ENCODE measurements around the gene COL4A3. TPM values are rescaled to one million over a fixed set of nuclear protein-coding genes. Genes with fewer than 3 reads are reported as not detected.

Gene COL4A3
- total RNA-seq, 1 donor: not detected

DNA sequence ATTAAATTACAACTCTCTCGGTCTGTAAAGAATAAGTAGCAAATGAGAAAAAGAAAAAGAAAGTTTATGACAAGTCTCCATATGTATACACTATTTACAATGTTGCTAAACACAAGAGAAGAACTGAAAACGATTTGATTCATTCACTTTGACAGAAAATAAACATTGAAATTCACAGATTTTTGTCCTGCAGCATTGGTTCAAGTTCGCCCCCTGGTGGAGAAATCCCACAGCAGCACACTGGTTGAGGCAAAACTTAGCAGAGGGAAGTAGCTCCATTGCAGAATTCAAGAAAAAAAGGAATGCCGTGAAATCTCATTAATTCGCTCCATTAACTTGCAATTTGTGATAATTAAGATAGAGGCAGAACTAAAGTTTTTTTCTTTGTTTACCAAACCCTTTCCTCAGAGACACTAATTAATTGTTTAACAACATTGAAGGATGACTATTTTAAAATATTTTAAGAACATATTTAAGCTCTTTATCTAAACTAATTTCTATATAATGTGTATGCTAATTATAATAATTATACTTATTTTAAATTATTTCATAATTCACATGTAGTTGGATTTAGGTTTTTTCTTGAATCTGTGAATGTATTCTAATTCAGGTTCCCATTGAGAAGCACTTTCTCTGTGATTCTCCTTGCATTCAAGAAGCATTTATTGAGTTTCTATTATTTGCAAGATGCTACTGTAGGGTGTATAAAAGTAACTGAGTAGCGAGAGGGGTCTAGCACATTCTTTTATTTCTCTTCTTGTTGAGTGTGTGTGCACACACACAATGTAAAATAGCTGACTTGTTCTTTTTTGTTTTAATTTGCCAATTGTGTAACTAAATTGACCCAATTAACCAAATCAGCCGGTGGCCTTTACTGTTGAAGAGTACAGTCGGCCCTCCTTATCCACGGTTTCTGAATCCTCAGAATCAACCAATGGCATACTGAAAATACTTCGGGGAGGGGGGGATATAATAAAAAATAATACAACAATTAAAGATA lies 74.1 kb downstream of the COL4A3 start:
- no peak overlapping the region for H2AFZ ChIP-seq (ENCODE audit: low read length)
- H3K4me1 ChIP-seq (ENCODE audit: insufficient read depth, low read length): no peaks in the 10 kb centered on the region
- no peak overlapping the region for H3K4me3 ChIP-seq (ENCODE audit: insufficient read depth, low read length)
- no peak overlapping the region for H3K4me2 ChIP-seq (ENCODE audit: insufficient read depth, low read length)
- no peak overlapping the region for H3K27ac ChIP-seq (ENCODE audit: low read depth, low read length)
- no peaks in the 10 kb centered on the region for H3K9me3 ChIP-seq (ENCODE audit: low read depth, low read length)
- peak; percentile 62 for DNase-seq (ENCODE audit: insufficient read length, low spot score, missing footprints)
- no peaks in the 10 kb centered on the region for H3K36me3 ChIP-seq (ENCODE audit: insufficient read depth, low read length)
- H3K79me2 ChIP-seq (ENCODE audit: insufficient read depth, low read length): no peaks in the 10 kb centered on the region
- no peaks in the 10 kb centered on the region for H4K20me1 ChIP-seq (ENCODE audit: insufficient read depth, low read length)
- TF ChIP-seq CTCF (IDR thresholded peaks at IDR 0.05; ENCODE audit: extremely low read depth, low read depth, low read length): peak; percentile 99
- H3K27me3 ChIP-seq (ENCODE audit: insufficient read depth, low read length): no peaks in the 10 kb centered on the region

GRCh38 chr2:227241005-227241404 lies 76.6 kb downstream of the COL4A3 start:
- Histone ChIP-seq H3K4me1 (ENCODE audit: insufficient read depth, low read length) (no peaks in the 10 kb centered on the region), H3K27me3 (ENCODE audit: insufficient read depth, low read length) (no peaks in the 10 kb centered on the region), H3K4me2 (ENCODE audit: insufficient read depth, low read length) (no peak overlapping the region), H3K79me2 (ENCODE audit: insufficient read depth, low read length) (no peaks in the 10 kb centered on the region), H3K4me3 (ENCODE audit: insufficient read depth, low read length) (no peak overlapping the region), H4K20me1 (ENCODE audit: insufficient read depth, low read length) (no peaks in the 10 kb centered on the region), H2AFZ (ENCODE audit: low read length) (no peak overlapping the region), H3K27ac (ENCODE audit: low read depth, low read length) (no peak overlapping the region), H3K36me3 (ENCODE audit: insufficient read depth, low read length) (no peaks in the 10 kb centered on the region), H3K9me3 (ENCODE audit: low read depth, low read length) (no peaks in the 10 kb centered on the region)
- no peak for DNase-seq (ENCODE audit: insufficient read length, low spot score, missing footprints)
- no peak for TF ChIP-seq CTCF (IDR thresholded peaks at IDR 0.05; ENCODE audit: extremely low read depth, low read depth, low read length)

DNA sequence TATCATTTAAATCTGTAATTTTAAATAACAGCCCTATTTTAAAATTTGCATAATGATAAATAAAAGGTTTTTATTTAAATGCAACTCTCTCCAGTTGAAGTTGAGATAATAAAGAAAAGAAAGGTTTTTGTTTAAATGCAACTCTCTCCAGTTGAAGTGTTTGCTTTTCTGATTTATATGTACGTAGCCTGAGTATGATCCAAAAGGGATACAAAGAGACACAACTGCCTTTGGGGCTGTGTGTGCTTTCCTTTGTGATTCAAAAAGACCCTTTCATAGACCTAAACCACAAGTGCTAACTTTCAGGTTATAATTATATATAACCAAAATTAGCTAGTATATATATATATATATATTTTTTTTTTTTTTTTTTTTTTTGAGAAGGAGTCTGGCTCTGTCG lies 84.5 kb downstream of the COL4A3 start:
- Histone ChIP-seq H3K36me3 (ENCODE audit: insufficient read depth, low read length) (no peaks in the 10 kb centered on the region), H2AFZ (ENCODE audit: low read length) (no peak overlapping the region), H4K20me1 (ENCODE audit: insufficient read depth, low read length) (no peaks in the 10 kb centered on the region), H3K4me1 (ENCODE audit: insufficient read depth, low read length) (no peaks in the 10 kb centered on the region), H3K4me3 (ENCODE audit: insufficient read depth, low read length) (no peak overlapping the region), H3K9me3 (ENCODE audit: low read depth, low read length) (no peaks in the 10 kb centered on the region), H3K79me2 (ENCODE audit: insufficient read depth, low read length) (no peaks in the 10 kb centered on the region), H3K27me3 (ENCODE audit: insufficient read depth, low read length) (no peaks in the 10 kb centered on the region), H3K4me2 (ENCODE audit: insufficient read depth, low read length) (no peak overlapping the region), H3K27ac (ENCODE audit: low read depth, low read length) (no peak overlapping the region)
- TF ChIP-seq CTCF (IDR thresholded peaks at IDR 0.05; ENCODE audit: extremely low read depth, low read depth, low read length): no peak
- no peak for DNase-seq (ENCODE audit: insufficient read length, low spot score, missing footprints)

GRCh38 chr2:227252831-227253230 lies 88.4 kb downstream of the COL4A3 start:
- no peaks in the 10 kb centered on the region for H3K79me2 ChIP-seq (ENCODE audit: insufficient read depth, low read length)
- H4K20me1 ChIP-seq (ENCODE audit: insufficient read depth, low read length): no peaks in the 10 kb centered on the region
- no peaks in the 10 kb centered on the region for H3K27me3 ChIP-seq (ENCODE audit: insufficient read depth, low read length)
- no peaks in the 10 kb centered on the region for H3K36me3 ChIP-seq (ENCODE audit: insufficient read depth, low read length)
- no peak overlapping the region for H3K4me3 ChIP-seq (ENCODE audit: insufficient read depth, low read length)
- H3K4me1 ChIP-seq (ENCODE audit: insufficient read depth, low read length): no peaks in the 10 kb centered on the region
- TF ChIP-seq CTCF (IDR thresholded peaks at IDR 0.05; ENCODE audit: extremely low read depth, low read depth, low read length): no peak
- H3K9me3 ChIP-seq (ENCODE audit: low read depth, low read length): no peaks in the 10 kb centered on the region
- no peak overlapping the region for H3K4me2 ChIP-seq (ENCODE audit: insufficient read depth, low read length)
- H3K27ac ChIP-seq (ENCODE audit: low read depth, low read length): no peak overlapping the region
- H2AFZ ChIP-seq (ENCODE audit: low read length): no peak overlapping the region
- no peak for DNase-seq (ENCODE audit: insufficient read length, low spot score, missing footprints)

Data from osteoblast (primary cell).